HCT116 (cell line): ENCODE measurements around the gene DLEC1. TPM values are rescaled to one million over a fixed set of nuclear protein-coding genes. Genes with fewer than 3 reads are reported as not detected.

ENCODE experiments used
- ATAC-seq: fragments of 200-7000 bp; cut with Tn5 transposase; 2 replicates; pipeline ENCODE4 v1.9.1; 2020; ENCODE audit warnings: mild to moderate bottlenecking, moderate library complexity
- BruUV-seq: library from RNA; stranded (reverse); fragments of 400-500 nt; replicated peaks from 2 replicates; lab custom pipeline; 2021; lab: Mats Ljungman, UMichigan
- CTCF ChIA-PET: fragments of 300-600 bp; sonication (Branson Sonifier 250); formaldehyde crosslinking; loops from one replicate; lab custom pipeline; 2021; ENCODE audit warnings: antibody characterized with exemption; lab: Charles Lee
- POLR2A ChIA-PET: fragments of 300-600, 350-600 bp; sonication (Branson Sonifier 250); formaldehyde crosslinking; loops from one replicate; lab custom pipeline; 2021; ENCODE audit warnings: antibody characterized with exemption; lab: Charles Lee
- RAD21 ChIA-PET, 2 experiments: fragments of 300-600 bp; sonication (Branson Sonifier 250); formaldehyde crosslinking; loops; one replicate each; lab custom pipeline; 2023; ENCODE audit warnings: low total read pairs in 2 of 2; ENCODE audit not compliant: uncharacterized antibody in 2 of 2, unreplicated experiment in 2 of 2, low non-redundant PET in 1 of 2; lab: Charles Lee
- DNase-seq: peaks from one replicate; pipeline ENCODE4 v3.0.0-alpha.2; 2010; ENCODE audit warnings: low read depth, low spot score
- H2AFZ ChIP-seq: fragments of 200-600 bp; shearing (Covaris generic), sonication (generic); 2 replicates; pipeline ENCODE4 v1.6.1; 2017; ENCODE audit warnings: low read depth, mixed run types, mixed read lengths, antibody characterized with exemption, low read length; ENCODE audit not compliant: poor library complexity, severe bottlenecking
- H3K27ac ChIP-seq: 2 replicates; pipeline ENCODE4 v1.5.1; 2012; ENCODE audit warnings: low read depth, low read length
- H3K27me3 ChIP-seq: fragments of 200-600 bp; sonication (generic); 2 replicates; pipeline ENCODE4 v1.6.1; 2016; ENCODE audit warnings: mixed run types, low read length, mixed read lengths; ENCODE audit not compliant: insufficient read depth
- H3K36me3 ChIP-seq, 2 experiments: fragments of 200-500 bp in 1 of 2; fragments of 200-600 bp in 1 of 2; sonication (Bioruptor generic) in 1 of 2; sonication (generic) in 1 of 2; 2 replicates each; pipeline versions ENCODE4 v1.5.1 to v1.6.1; 2014 to 2016; ENCODE audit warnings: low read length in 2 of 2, inconsistent platforms in 1 of 2, mixed read lengths in 1 of 2, mixed run types in 1 of 2; ENCODE audit not compliant: insufficient read depth in 2 of 2, control insufficient read depth in 1 of 2
- H3K4me1 ChIP-seq, 2 experiments: fragments of 200-600 bp in 1 of 2; sonication (generic) in 1 of 2; 2 replicates each; pipeline versions ENCODE4 v1.5.1 to v1.6.1; 2012 to 2017; ENCODE audit warnings: low read length in 2 of 2, inconsistent platforms in 1 of 2, mild to moderate bottlenecking in 1 of 2, mixed read lengths in 1 of 2, mixed run types in 1 of 2, moderate library complexity in 1 of 2; ENCODE audit not compliant: insufficient read depth in 2 of 2, control insufficient read depth in 1 of 2
- H3K4me2 ChIP-seq: fragments of 200-600 bp; sonication (generic); 2 replicates; pipeline ENCODE4 v1.6.1; 2017; ENCODE audit warnings: mixed run types, low read length, mixed read lengths
- H3K4me3 ChIP-seq, 2 experiments: fragments of 200-600 bp in 1 of 2; sonication (generic) in 1 of 2; replicated peaks in 1 of 2; 2 replicates each; pipeline ENCODE4 v1.5.1; 2011 to 2016; ENCODE audit warnings: low read length in 2 of 2, control low read depth in 1 of 2, low read depth in 1 of 2, mild to moderate bottlenecking in 1 of 2, mixed read lengths in 1 of 2, mixed run types in 1 of 2
- H3K79me2 ChIP-seq: fragments of 200-600 bp; sonication (generic); 2 replicates; pipeline ENCODE4 v1.6.1; 2017; ENCODE audit warnings: mild to moderate bottlenecking, mixed run types, low read length, moderate library complexity, mixed read lengths; ENCODE audit not compliant: insufficient read depth
- H3K9ac ChIP-seq: fragments of 200-600 bp; sonication (generic); 2 replicates; pipeline ENCODE4 v1.6.1; 2016; ENCODE audit warnings: low read length, mixed read lengths
- H3K9me2 ChIP-seq: fragments of 200-600 bp; sonication (generic), shearing (Covaris generic); 2 replicates; pipeline ENCODE4 v1.6.1; 2017; ENCODE audit warnings: mixed run types, mild to moderate bottlenecking, moderate library complexity; ENCODE audit not compliant: insufficient read depth
- H3K9me3 ChIP-seq, 2 experiments: fragments of 200-500 bp in 1 of 2; fragments of 200-600 bp in 1 of 2; sonication (Bioruptor generic) in 1 of 2; sonication (generic) in 1 of 2; 2 replicates each; pipeline ENCODE4 v1.6.1; 2014 to 2017; ENCODE audit warnings: low read length in 2 of 2, mixed read lengths in 2 of 2, inconsistent platforms in 1 of 2, low read depth in 1 of 2, mild to moderate bottlenecking in 1 of 2, mixed run types in 1 of 2, moderate library complexity in 1 of 2; ENCODE audit not compliant: control insufficient read depth in 1 of 2, insufficient read depth in 1 of 2
- H4K20me1 ChIP-seq: fragments of 200-600 bp; sonication (generic), shearing (Covaris generic); 2 replicates; pipeline ENCODE4 v1.6.1; 2017; ENCODE audit warnings: mixed run types, mild to moderate bottlenecking, moderate library complexity; ENCODE audit not compliant: insufficient read depth
- ATF3 ChIP-seq: IDR thresholded peaks from 2 replicates; pipeline ENCODE4 v1.6.1; 2012
- CBX3 ChIP-seq: IDR thresholded peaks from 2 replicates; pipeline ENCODE4 v1.6.1; 2012; ENCODE audit warnings: low read depth
- CEBPB ChIP-seq: IDR thresholded peaks from 2 replicates; pipeline ENCODE4 v1.6.1; 2012; ENCODE audit warnings: low read depth
- CTCF ChIP-seq, 3 experiments: fragments of 200-600 bp in 1 of 3; sonication (generic) in 1 of 3; IDR thresholded peaks in 2 of 3; conservative IDR thresholded peaks in 1 of 3; 2 replicates each; pipeline ENCODE4 v1.5.1; 2012 to 2017; ENCODE audit warnings: low read depth in 2 of 3, low read length in 2 of 3, antibody characterized with exemption in 1 of 3, borderline replicate concordance in 1 of 3, control low read depth in 1 of 3, mild to moderate bottlenecking in 1 of 3, mixed read lengths in 1 of 3, mixed run types in 1 of 3, moderate library complexity in 1 of 3; ENCODE audit not compliant: insufficient read depth in 1 of 3
- EGR1 ChIP-seq: IDR thresholded peaks from 2 replicates; pipeline ENCODE4 v1.6.1; 2012; ENCODE audit warnings: low read depth
- POLR2A ChIP-seq: IDR thresholded peaks from 2 replicates; pipeline ENCODE4 v1.7.0; 2011; ENCODE audit warnings: borderline replicate concordance; ENCODE audit not compliant: insufficient read depth, insufficient read length; ENCODE audit errors: extremely low read depth
- RAD21 ChIP-seq: IDR thresholded peaks from 2 replicates; pipeline ENCODE4 v1.6.1; 2012; ENCODE audit warnings: low read depth, mild to moderate bottlenecking
- REST ChIP-seq: IDR thresholded peaks from 2 replicates; pipeline ENCODE4 v1.6.1; 2012; ENCODE audit warnings: low read depth
- SP1 ChIP-seq: IDR thresholded peaks from 2 replicates; pipeline ENCODE4 v1.6.1; 2012; ENCODE audit warnings: low read depth
- SRF ChIP-seq: IDR thresholded peaks from 2 replicates; pipeline ENCODE4 v1.6.1; 2012; ENCODE audit warnings: low read depth
- TCF7L2 ChIP-seq: IDR thresholded peaks from 2 replicates; pipeline ENCODE4 v1.7.0; 2011; ENCODE audit warnings: borderline replicate concordance, inconsistent platforms; ENCODE audit not compliant: insufficient read depth, insufficient read length; ENCODE audit errors: extremely low read depth
- YY1 ChIP-seq: IDR thresholded peaks from 2 replicates; pipeline ENCODE4 v1.6.1; 2011; ENCODE audit warnings: low read length, low read depth, moderate library complexity, mild to moderate bottlenecking; ENCODE audit not compliant: insufficient replicate concordance; ENCODE audit errors: extremely low read depth
- ZBTB33 ChIP-seq: IDR thresholded peaks from 2 replicates; pipeline ENCODE4 v1.6.1; 2011; ENCODE audit warnings: mild to moderate bottlenecking, low read length, moderate library complexity; ENCODE audit not compliant: insufficient replicate concordance; ENCODE audit errors: extremely low read depth
- ZNF274 ChIP-seq: fragments of 200-500 bp; sonication (Bioruptor generic); IDR thresholded peaks from 2 replicates; pipeline ENCODE4 v1.6.1; 2014; ENCODE audit warnings: mild to moderate bottlenecking, low read depth, low read length, inconsistent platforms
- intact Hi-C: fragments of 100-400 bp; cut with micrococcal nuclease; formaldehyde crosslinking; loops from 2 replicates; pipeline ENCODE4 v1.10.0; 2022
- total RNA-seq: library from RNA; stranded (reverse); gene quantifications from one replicate; pipeline ENCODE4 v1.2.1, GENCODE V29; 2021; ENCODE audit not compliant: unreplicated experiment

The DLEC1 gene
- total RNA-seq, 1 experiment from 2014 or later: 0.61 TPM

DNA sequence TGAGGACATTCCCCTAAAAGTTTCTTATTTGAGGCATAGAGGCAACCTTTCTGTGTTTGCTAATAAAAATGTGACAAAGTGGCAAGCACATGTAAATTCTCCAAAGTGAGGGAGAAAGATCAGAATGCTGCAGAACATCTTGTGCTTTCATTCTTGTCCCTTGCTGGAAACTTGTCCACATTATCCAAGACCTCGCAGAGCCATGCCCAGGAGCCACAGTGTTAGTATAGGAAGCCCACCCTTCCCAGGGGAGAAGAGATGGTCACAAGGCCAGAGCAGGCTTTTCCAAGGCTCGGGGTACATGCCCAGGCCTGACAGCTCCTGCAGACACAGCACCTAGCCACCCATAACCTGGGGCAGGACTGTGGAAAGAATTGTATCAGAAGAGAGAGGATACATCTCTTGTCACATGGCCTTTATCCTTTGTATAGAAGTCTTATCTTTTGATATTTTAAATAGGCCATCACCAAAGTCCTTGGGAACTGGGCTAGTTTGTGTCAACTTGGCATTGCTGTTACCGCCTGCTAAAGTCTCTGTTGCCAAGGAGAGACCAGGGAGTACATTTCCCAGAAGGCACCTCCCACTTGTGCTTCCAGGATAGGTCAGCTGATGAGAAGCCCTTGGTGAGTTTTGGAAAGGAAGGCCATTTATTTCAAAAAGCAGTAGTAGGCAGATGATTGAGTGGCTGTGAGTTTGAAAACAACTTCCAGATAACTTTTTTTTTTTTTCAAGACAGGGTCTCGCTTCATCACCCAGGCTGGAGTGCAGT lies 10.5 kb downstream of the DLEC1 start (continued):
- TF ChIP-seq CEBPB (no peak), SP1 (no peak), ZBTB33 (no peak)
- TF ChIP-seq, all 23 proteins: peak for 0

- Histone ChIP-seq H3K4me1 (no peaks in the 10 kb centered on the region), H2AFZ (no peak overlapping the region), H3K36me3 (no peaks in the 10 kb centered on the region), H3K27ac (no peak overlapping the region), H3K9me2 (no peaks in the 10 kb centered on the region), H3K27me3 (no peaks in the 10 kb centered on the region)
- BruUV-seq: no TSS peak
- TF ChIP-seq EGR1: no peak
- TF ChIP-seq CTCF (IDR thresholded peaks at IDR 0.05 in 2 of 3, conservative IDR thresholded peaks at IDR 0.05 in 1 of 3; ENCODE audit: borderline replicate concordance in 1 of 3, insufficient read depth in 1 of 3, low read depth in 2 of 3, low read length in 2 of 3): no peak
- no peak for TF ChIP-seq ZNF274
- no peak for TF ChIP-seq CBX3
- TF ChIP-seq POLR2A: no peak
- TF ChIP-seq TCF7L2: no peak
- TF ChIP-seq YY1: no peak
- TF ChIP-seq SRF: no peak
- TF ChIP-seq REST: no peak
- no peak for TF ChIP-seq SP1
- no peak for TF ChIP-seq RAD21
- TF ChIP-seq ATF3: no peak
- TF ChIP-seq, all 23 proteins: peak for 0
- ChIA-PET CTCF (no interaction called here), RAD21 (no interaction called here), POLR2A (no interaction called here)
- Histone ChIP-seq H3K9me3 (no peaks in the 10 kb centered on the region), H4K20me1 (no peaks in the 10 kb centered on the region), H3K9ac (no peak overlapping the region), H3K79me2 (no peaks in the 10 kb centered on the region), H3K4me3 (no peak overlapping the region), H3K4me2 (no peak overlapping the region)
- intact Hi-C loops: no loop called here
- ATAC-seq (no peak), DNase-seq (no peak)
Measured at GRCh38 chr3:38051131-38051530, 12.1 kb downstream of the DLEC1 start.
